Fibroblast of lung (primary cell): ENCODE data around the gene GDI1. TPM values are rescaled to one million over a fixed set of nuclear protein-coding genes. Genes with fewer than 3 reads are reported as not detected.

Experiments used
- DNase-seq, 2 donors: peaks; one replicate each; pipeline versions ENCODE4 v3.0.0 to v3.0.0-alpha.2; 2010; ENCODE audit warnings: low read depth in 2 of 2
- H2AFZ ChIP-seq: 2 replicates; pipeline ENCODE4 v1.5.1; 2012; ENCODE audit warnings: low read length, control low read depth, inconsistent platforms
- H3K27ac ChIP-seq: 2 replicates; pipeline ENCODE4 v1.5.1; 2011; ENCODE audit warnings: low read length, control low read depth; ENCODE audit not compliant: insufficient read depth
- H3K27me3 ChIP-seq: 2 replicates; pipeline ENCODE4 v1.5.1; 2011; ENCODE audit warnings: mild to moderate bottlenecking, low read length; ENCODE audit not compliant: control insufficient read depth, insufficient read depth
- H3K36me3 ChIP-seq: 2 replicates; pipeline ENCODE4 v1.5.1; 2011; ENCODE audit warnings: low read length; ENCODE audit not compliant: control insufficient read depth, insufficient read depth
- H3K4me1 ChIP-seq: 2 replicates; pipeline ENCODE4 v1.5.1; 2011; ENCODE audit warnings: low read length; ENCODE audit not compliant: control insufficient read depth, insufficient read depth; ENCODE audit errors: extremely low read depth
- H3K4me2 ChIP-seq: 2 replicates; pipeline ENCODE4 v1.5.1; 2011; ENCODE audit warnings: low read length, control low read depth; ENCODE audit not compliant: insufficient read depth; ENCODE audit errors: extremely low read depth
- H3K4me3 ChIP-seq, 4 experiments: fragments of 200-600 bp in 1 of 4; sonication (generic) in 1 of 4; replicated peaks in 1 of 4; 2 replicates each; pipeline ENCODE4 v1.5.1; 2011 to 2016; ENCODE audit warnings: low read length in 4 of 4, low read depth in 3 of 4, mild to moderate bottlenecking in 3 of 4, control low read depth in 2 of 4, inconsistent platforms in 1 of 4, mixed read lengths in 1 of 4; ENCODE audit not compliant: insufficient read depth in 1 of 4; ENCODE audit errors: control extremely low read depth in 1 of 4
- H3K79me2 ChIP-seq: 2 replicates; pipeline ENCODE4 v1.5.1; 2012; ENCODE audit warnings: mild to moderate bottlenecking, low read length, inconsistent platforms; ENCODE audit not compliant: control insufficient read depth, insufficient read depth
- H3K9ac ChIP-seq: 2 replicates; pipeline ENCODE4 v1.5.1; 2011; ENCODE audit warnings: mild to moderate bottlenecking, low read length, control low read depth; ENCODE audit not compliant: insufficient read depth
- H3K9me3 ChIP-seq: 2 replicates; pipeline ENCODE4 v1.5.1; 2012; ENCODE audit warnings: low read depth, low read length; ENCODE audit not compliant: control insufficient read depth, insufficient read depth
- H4K20me1 ChIP-seq: 2 replicates; pipeline ENCODE4 v1.5.1; 2011; ENCODE audit warnings: low read length; ENCODE audit not compliant: control insufficient read depth, insufficient read depth; ENCODE audit errors: extremely low read depth
- CTCF ChIP-seq, 2 donors: IDR thresholded peaks in 1 of 2; conservative IDR thresholded peaks in 1 of 2; 1 replicate in 1 of 2; 2 replicates in 1 of 2; pipeline ENCODE4 v1.5.1; 2011 to 2012; ENCODE audit warnings: low read length in 2 of 2, control low read depth in 1 of 2, inconsistent platforms in 1 of 2, low read depth in 1 of 2, mild to moderate bottlenecking in 1 of 2
- EZH2 ChIP-seq: IDR thresholded peaks from 2 replicates; pipeline ENCODE4 v1.5.1; 2012; ENCODE audit warnings: low read length, control low read depth, mild to moderate bottlenecking; ENCODE audit errors: missing control alignments
- polyA plus RNA-seq, 2 donors: library from polyadenylated mRNA; depleted of rRNA in 1 of 2; stranded (reverse) in 1 of 2; unstranded in 1 of 2; fragments of >200 nt; gene quantifications; 2 replicates each; pipeline ENCODE4 v1.2.1, GENCODE V29; 2011 to 2012; ENCODE audit warnings: missing spikeins in 1 of 2
- total RNA-seq: library from RNA; depleted of rRNA; stranded (reverse); fragments of >200 nt; gene quantifications from 2 replicates; pipeline ENCODE4 v1.2.1, GENCODE V29; 2014

Gene GDI1
- total and polyA plus RNA-seq, 2 donors (not counting 1 experiment from before 2014, with no cell fraction given) = 86.5 to 134 TPM

GRCh38 chrX:154401045-154401799, 35.7 kb upstream of the GDI1 start:
- H3K36me3 ChIP-seq = peaks cover 4% of the 10 kb centered on the region
- no peak for TF ChIP-seq EZH2
- TF ChIP-seq CTCF (conservative IDR thresholded peaks at IDR 0.05 in 1 of 2, IDR thresholded peaks at IDR 0.05 in 1 of 2; ENCODE audit: low read depth in 1 of 2, low read length in 2 of 2) = no peak
- H3K4me1 ChIP-seq = no peaks in the 10 kb centered on the region
- H3K9ac ChIP-seq = no peak overlapping the region
- peak; percentile 19 to 41 for DNase-seq
- no peak overlapping the region for H3K27ac ChIP-seq
- H3K4me3 ChIP-seq = peak overlapping the region in 1 of 4 experiments; percentile 14
- H3K4me2 ChIP-seq = no peak overlapping the region
- H2AFZ ChIP-seq = no peak overlapping the region
- H4K20me1 ChIP-seq = no peaks in the 10 kb centered on the region
- no peaks in the 10 kb centered on the region for H3K9me3 ChIP-seq
- peaks cover 20% of the 10 kb centered on the region for H3K79me2 ChIP-seq
- no peaks in the 10 kb centered on the region for H3K27me3 ChIP-seq

GRCh38 chrX:154401918-154402621, 34.9 kb upstream of the GDI1 start:
- H3K4me2 ChIP-seq = no peak overlapping the region
- peaks cover 20% of the 10 kb centered on the region for H3K79me2 ChIP-seq
- peaks cover 4% of the 10 kb centered on the region for H3K36me3 ChIP-seq
- H4K20me1 ChIP-seq = no peaks in the 10 kb centered on the region
- no peak overlapping the region for H2AFZ ChIP-seq
- no peaks in the 10 kb centered on the region for H3K4me1 ChIP-seq
- no peak overlapping the region for H3K9ac ChIP-seq
- H3K4me3 ChIP-seq = no peak overlapping the region
- H3K27me3 ChIP-seq = no peaks in the 10 kb centered on the region
- no peak overlapping the region for H3K27ac ChIP-seq
- DNase-seq = no peak
- no peaks in the 10 kb centered on the region for H3K9me3 ChIP-seq
- no peak for TF ChIP-seq CTCF (conservative IDR thresholded peaks at IDR 0.05 in 1 of 2, IDR thresholded peaks at IDR 0.05 in 1 of 2; ENCODE audit: low read depth in 1 of 2, low read length in 2 of 2)

GRCh38 chrX:154402622-154403127, 34.3 kb upstream of the GDI1 start:
- no peak for TF ChIP-seq CTCF (conservative IDR thresholded peaks at IDR 0.05 in 1 of 2, IDR thresholded peaks at IDR 0.05 in 1 of 2; ENCODE audit: low read depth in 1 of 2, low read length in 2 of 2)
- no peak for TF ChIP-seq EZH2
- Histone ChIP-seq H3K9me3 (no peaks in the 10 kb centered on the region), H3K27ac (no peak overlapping the region), H4K20me1 (no peaks in the 10 kb centered on the region), H3K36me3 (peaks cover 4% of the 10 kb centered on the region), H3K4me3 (no peak overlapping the region), H3K4me2 (no peak overlapping the region), H3K4me1 (no peaks in the 10 kb centered on the region), H3K79me2 (peaks cover 20% of the 10 kb centered on the region), H2AFZ (no peak overlapping the region), H3K9ac (no peak overlapping the region), H3K27me3 (no peaks in the 10 kb centered on the region)
- no peak for DNase-seq
